HepG2 (cell line): ENCODE data around the gene IL21R. TPM values are rescaled to one million over a fixed set of nuclear protein-coding genes. Genes with fewer than 3 reads are reported as not detected.

ENCODE experiments used
- ATAC-seq: fragments of 200-7000 bp; cut with Tn5 transposase; 3 replicates; pipeline ENCODE4 v1.9.1; 2020; ENCODE audit warnings: mild to moderate bottlenecking, moderate library complexity
- BruUV-seq: library from RNA; stranded (reverse); fragments of 400-500 nt; replicated peaks from 2 replicates; lab custom pipeline; 2021; lab: Mats Ljungman, UMichigan
- CTCF ChIA-PET: fragments of 300-600 bp; formaldehyde crosslinking; extraction: SDS; loops from one replicate; lab custom pipeline; 2021; ENCODE audit warnings: low total read pairs, inconsistent platforms, low intra/inter-chr PET ratio; lab: Yijun Ruan, JAX
- POLR2A ChIA-PET: fragments of 350-600 bp; sonication (Branson Sonifier 250); formaldehyde crosslinking; loops from one replicate; lab custom pipeline; 2020; ENCODE audit warnings: antibody characterized with exemption, inconsistent platforms; lab: Yijun Ruan, JAX
- DNase-seq: peaks from one replicate; pipeline ENCODE4 v3.0.0-alpha.2; 2015; ENCODE audit warnings: low spot score
- FAIRE-seq: peaks from 3 replicates; lab custom pipeline; 2011; peaks lifted over from hg19 to GRCh38; lab: Jason Lieb, UNC
- H2AFZ ChIP-seq: one replicate; pipeline ENCODE4 v1.6.1; 2011; ENCODE audit warnings: low read length, inconsistent platforms
- H3K27ac ChIP-seq: fragments of 300-600 bp; 3 replicates; pipeline ENCODE4 v1.8.0; 2011; ENCODE audit warnings: mixed run types, mild to moderate bottlenecking, mixed read lengths, low read length, inconsistent platforms; ENCODE audit not compliant: insufficient read depth; ENCODE audit errors: extremely low read length
- H3K27me3 ChIP-seq, 2 experiments: fragments of 200-600 bp in 1 of 2; 2 replicates in 1 of 2; 3 replicates in 1 of 2; pipeline versions ENCODE4 v1.6.0 to v1.8.0; 2011; ENCODE audit warnings: low read length in 2 of 2, mild to moderate bottlenecking in 2 of 2, moderate library complexity in 2 of 2, inconsistent platforms in 1 of 2; ENCODE audit not compliant: insufficient read depth in 2 of 2, control insufficient read depth in 1 of 2
- H3K36me3 ChIP-seq, 2 experiments: fragments of 200-600 bp in 1 of 2; replicated peaks in 1 of 2; 2 replicates in 1 of 2; 3 replicates in 1 of 2; pipeline versions ENCODE4 v1.5.1 to v1.8.0; 2011; ENCODE audit warnings: low read length in 2 of 2, inconsistent platforms in 1 of 2; ENCODE audit not compliant: insufficient read depth in 2 of 2, control insufficient read depth in 1 of 2
- H3K4me1 ChIP-seq: 2 replicates; pipeline ENCODE4 v1.5.1; 2012; ENCODE audit warnings: low read length, inconsistent platforms; ENCODE audit not compliant: insufficient read depth
- H3K4me2 ChIP-seq: 2 replicates; pipeline ENCODE4 v1.6.0; 2011; ENCODE audit warnings: low read depth, low read length, inconsistent platforms
- H3K4me3 ChIP-seq, 3 experiments: fragments of 200-600 bp in 1 of 3; sonication (generic), shearing (Covaris generic) in 1 of 3; replicated peaks in 1 of 3; 2 replicates each; pipeline ENCODE4 v1.5.1; 2011 to 2016; ENCODE audit warnings: low read length in 3 of 3, inconsistent platforms in 2 of 3, low read depth in 2 of 3, mild to moderate bottlenecking in 2 of 3, control low read depth in 1 of 3, mixed read lengths in 1 of 3; ENCODE audit not compliant: insufficient read depth in 1 of 3
- H3K79me2 ChIP-seq: one replicate; pipeline ENCODE4 v1.6.1; 2011; ENCODE audit warnings: low read length, inconsistent platforms; ENCODE audit not compliant: insufficient read depth
- H3K9ac ChIP-seq: 2 replicates; pipeline ENCODE4 v1.6.0; 2011; ENCODE audit warnings: mild to moderate bottlenecking, low read depth, low read length, inconsistent platforms; ENCODE audit not compliant: insufficient read depth
- H3K9me3 ChIP-seq: 2 replicates; pipeline ENCODE4 v1.5.1; 2012; ENCODE audit warnings: mild to moderate bottlenecking, low read length
- H4K20me1 ChIP-seq: 2 replicates; pipeline ENCODE4 v1.6.0; 2011; ENCODE audit warnings: inconsistent platforms, mild to moderate bottlenecking, low read length, moderate library complexity; ENCODE audit not compliant: insufficient read depth
- AGO2 ChIP-seq: fragments of 200-400 bp; formaldehyde crosslinking; optimal IDR thresholded peaks from 2 replicates; pipeline ENCODE3; 2017; ENCODE audit warnings: mild to moderate bottlenecking, low read depth, low read length, moderate library complexity
- RNF2 ChIP-seq: fragments of 450-650 bp; conservative IDR thresholded peaks from 2 replicates; pipeline ENCODE4 v1.6.1; 2016; ENCODE audit warnings: low read depth
- ZNF335 ChIP-seq: sonication (generic); formaldehyde crosslinking; IDR thresholded peaks from 2 replicates; pipeline ENCODE4 v1.4.0; 2020; ENCODE audit warnings: missing genetic modification reagents
- ZNF589 ChIP-seq: sonication (generic); formaldehyde crosslinking; conservative IDR thresholded peaks from 2 replicates; pipeline ENCODE4 v1.8.0; 2022; ENCODE audit warnings: mild to moderate bottlenecking, moderate library complexity, missing genetic modification reagents
- WGBS: methylation state at CpG from one replicate; pipeline ENCODE4 v1.1.6; 2017; ENCODE audit warnings: low lambda C conversion rate; 5-methylcytosine and 5-hydroxymethylcytosine counted together
- in situ Hi-C: cut with HindIII; loops from 2 replicates; pipeline ENCODE4 v1.10.0; 2017; ENCODE audit warnings: low pct_unique_long_range_greater_than_20kb; ENCODE audit not compliant: extremely low pct_ligation_motif_present
- intact Hi-C: fragments of 100-400 bp; cut with micrococcal nuclease; formaldehyde crosslinking; loops from one replicate; pipeline ENCODE4 v1.10.0; 2022; ENCODE audit not compliant: unreplicated experiment
- polyA plus RNA-seq, 8 experiments: library from polyadenylated mRNA; depleted of rRNA in 3 of 8; stranded (reverse) in 7 of 8; unstranded in 1 of 8; fragments of >200 nt; fragmentation: Illumina TruSeq in 4 of 8; extraction: Trizol in 4 of 8; gene quantifications; 2 replicates each; pipeline versions ENCODE4 v1.2.1 to v1.2.3, GENCODE V29; 2011 to 2016; ENCODE audit warnings: low read depth in 4 of 8, missing spikeins in 1 of 8, mixed read lengths in 1 of 8; ENCODE audit not compliant: insufficient read depth in 1 of 8
- total RNA-seq, 5 experiments: library from RNA; depleted of rRNA; stranded (reverse); fragments of >200 nt; fragmentation: Illumina TruSeq; extraction: Trizol; gene quantifications; 2 replicates each; pipeline ENCODE4 v1.2.3, GENCODE V29; 2016; ENCODE audit warnings: low read depth in 1 of 5
- TF ChIP-seq, protein P1 (sequence below): sonication (generic); formaldehyde crosslinking; IDR thresholded peaks from 2 replicates; pipeline ENCODE4 v1.8.1; 2022; ENCODE audit warnings: low read depth, mild to moderate bottlenecking, missing genetic modification reagents

Gene IL21R
- total and polyA plus RNA-seq, 2 of the 13 experiments (the other 11 are each of a cell fraction or from before 2014, with no cell fraction given) = 0.49 to 0.64 TPM

DNA sequence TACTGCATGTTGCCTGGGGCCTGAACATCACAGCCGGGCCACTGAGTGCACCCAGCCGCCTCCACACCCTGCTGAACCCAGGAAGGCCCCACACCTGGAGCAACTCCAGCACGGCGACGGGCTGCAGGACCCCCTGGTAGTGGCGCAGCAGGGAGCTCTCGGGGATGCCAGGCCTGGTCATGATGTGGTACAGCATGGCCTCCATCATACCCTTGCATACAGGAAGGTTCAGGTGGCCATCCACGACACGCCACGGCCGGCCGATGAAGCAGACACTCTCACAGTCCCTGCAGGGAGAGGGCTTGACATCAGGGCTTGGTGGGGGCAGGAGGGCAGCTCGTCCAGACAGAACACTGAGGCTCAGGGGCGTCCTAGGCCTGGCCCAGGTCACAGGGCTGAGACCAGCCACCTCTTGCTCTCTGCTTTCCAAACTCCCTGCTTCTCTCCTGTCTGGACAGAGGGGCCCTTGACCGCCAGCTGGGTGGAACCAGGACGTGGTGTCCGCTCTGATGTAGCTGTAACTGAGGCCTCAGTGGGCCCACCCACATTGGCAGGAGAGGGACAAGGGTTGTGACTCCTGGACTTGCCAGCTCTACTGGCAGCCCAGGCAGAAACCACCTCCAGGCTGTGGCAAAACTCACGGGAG is 60.3 kb downstream of the IL21R start:
- Histone ChIP-seq H2AFZ (no peak overlapping the region), H3K4me3 (no peak overlapping the region), H3K9me3 (no peaks in the 10 kb centered on the region), H3K27me3 (no peaks in the 10 kb centered on the region), H3K36me3 (peaks cover 48 to 76% of the 10 kb centered on the region in 2 experiments), H3K27ac (no peak overlapping the region), H4K20me1 (no peaks in the 10 kb centered on the region), H3K4me1 (no peaks in the 10 kb centered on the region), H3K4me2 (no peak overlapping the region), H3K79me2 (no peaks in the 10 kb centered on the region), H3K9ac (no peak overlapping the region)
- ChIA-PET CTCF (no interaction called here), POLR2A (no interaction called here)
- DNase-seq (no peak), FAIRE-seq (no peak), ATAC-seq (no peak; the same call in 2 of the 3 replicates)
- WGBS = 99% methylated on average over 12 of the region's 18 CpGs
- intact Hi-C loops = no loop called here
- BruUV-seq = no TSS peak
- peak; percentile 54 for TF ChIP-seq AGO2
- TF ChIP-seq ZNF589 = no peak
- TF ChIP-seq, protein P1, sequence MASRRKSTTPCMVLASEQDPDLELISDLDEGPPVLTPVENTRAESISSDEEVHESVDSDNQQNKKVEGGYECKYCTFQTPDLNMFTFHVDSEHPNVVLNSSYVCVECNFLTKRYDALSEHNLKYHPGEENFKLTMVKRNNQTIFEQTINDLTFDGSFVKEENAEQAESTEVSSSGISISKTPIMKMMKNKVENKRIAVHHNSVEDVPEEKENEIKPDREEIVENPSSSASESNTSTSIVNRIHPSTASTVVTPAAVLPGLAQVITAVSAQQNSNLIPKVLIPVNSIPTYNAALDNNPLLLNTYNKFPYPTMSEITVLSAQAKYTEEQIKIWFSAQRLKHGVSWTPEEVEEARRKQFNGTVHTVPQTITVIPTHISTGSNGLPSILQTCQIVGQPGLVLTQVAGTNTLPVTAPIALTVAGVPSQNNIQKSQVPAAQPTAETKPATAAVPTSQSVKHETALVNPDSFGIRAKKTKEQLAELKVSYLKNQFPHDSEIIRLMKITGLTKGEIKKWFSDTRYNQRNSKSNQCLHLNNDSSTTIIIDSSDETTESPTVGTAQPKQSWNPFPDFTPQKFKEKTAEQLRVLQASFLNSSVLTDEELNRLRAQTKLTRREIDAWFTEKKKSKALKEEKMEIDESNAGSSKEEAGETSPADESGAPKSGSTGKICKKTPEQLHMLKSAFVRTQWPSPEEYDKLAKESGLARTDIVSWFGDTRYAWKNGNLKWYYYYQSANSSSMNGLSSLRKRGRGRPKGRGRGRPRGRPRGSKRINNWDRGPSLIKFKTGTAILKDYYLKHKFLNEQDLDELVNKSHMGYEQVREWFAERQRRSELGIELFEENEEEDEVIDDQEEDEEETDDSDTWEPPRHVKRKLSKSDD (CRISPR knock-in tag) = no peak
- TF ChIP-seq RNF2 = no peak
- no peak for TF ChIP-seq ZNF335 (CRISPR knock-in tag)
- in situ Hi-C loops = no loop called here
